ENCODE measurements around the gene TIMP3. TPM values are rescaled to one million over a fixed set of nuclear protein-coding genes. Genes with fewer than 3 reads are reported as not detected.

Gene TIMP3
- total and polyA plus RNA-seq, 2 donors (not counting 1 experiment from before 2014, with no cell fraction given), result not detected

DNA sequence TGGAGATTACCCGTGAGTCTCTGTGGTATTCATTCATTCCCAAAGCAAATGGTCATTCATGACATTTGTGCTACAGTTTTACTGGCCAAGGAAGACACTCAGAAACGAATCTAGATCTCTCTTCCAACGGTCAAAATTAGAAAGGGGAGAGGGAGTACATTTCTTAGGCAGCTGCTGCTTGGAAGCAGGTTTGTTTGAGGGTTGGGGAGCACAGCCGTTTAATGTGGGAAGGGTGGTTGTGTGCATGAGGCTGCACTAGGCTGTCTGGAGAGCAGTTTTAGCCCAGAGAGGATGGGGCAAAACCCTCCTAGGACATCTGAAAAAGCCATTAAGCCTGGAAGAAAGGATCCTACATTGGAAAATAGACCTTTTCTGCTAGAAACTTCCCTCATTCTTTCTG, 29.7 kb upstream of the TIMP3 start:
- ATAC-seq (ENCODE audit: low read depth) (no peak), DNase-seq (no peak)
- ChIA-PET POLR2A (no interaction called here), CTCF (interaction anchor here (1.2 kb wide), 1 partner anchor 25 kb away, joined by 3 read pairs; no protein-coding TSS in a partner anchor)
- Mint-ChIP-seq H3K4me1 (no peaks in the 10 kb centered on the region), H3K4me3 (no peak overlapping the region), H3K27me3 (peaks cover 6% of the 10 kb centered on the region), H3K9me3 (ENCODE audit: insufficient read depth) (peaks cover 6% of the 10 kb centered on the region), H3K27ac (no peak overlapping the region)
- H3K36me3 ChIP-seq (replicated peaks in 1 of 2; ENCODE audit: control extremely low read depth in 1 of 2, control insufficient read depth in 1 of 2, extremely low read depth in 1 of 2, insufficient read depth in 2 of 2, low read length in 1 of 2), result no peaks in the 10 kb centered on the region
- H3K9ac ChIP-seq (ENCODE audit: low read length), result no peak overlapping the region
- intact Hi-C loops (cut with micrococcal nuclease), result no loop called here
- H3K4me1 ChIP-seq (ENCODE audit: control insufficient read depth in 2 of 2, insufficient read depth in 2 of 2, low read length in 2 of 2), result no peaks in the 10 kb centered on the region
- H2AFZ ChIP-seq (ENCODE audit: insufficient read depth, low read depth, low read length, poor library complexity, severe bottlenecking), result no peak overlapping the region
- no peak overlapping the region for H3K27ac ChIP-seq (ENCODE audit: low read length in 2 of 2)
- no peaks in the 10 kb centered on the region for H3K79me2 ChIP-seq (ENCODE audit: control insufficient read depth, insufficient read depth, low read length)
- no peak overlapping the region for H3K4me3 ChIP-seq (ENCODE audit: control extremely low read depth in 1 of 5, extremely low read depth in 1 of 5, insufficient read depth in 1 of 5, low read depth in 2 of 5, low read length in 4 of 5)
- H3K27me3 ChIP-seq (replicated peaks in 1 of 4; ENCODE audit: control extremely low read depth in 1 of 4, control insufficient read depth in 3 of 4, insufficient read depth in 4 of 4, low read length in 3 of 4), result no peaks in the 10 kb centered on the region
- TF ChIP-seq EZH2 (IDR thresholded peaks at IDR 0.05; ENCODE audit: borderline replicate concordance, insufficient read depth, low read depth, low read length, poor library complexity, severe bottlenecking) (no peak), CTCF (IDR thresholded peaks at IDR 0.05) (no peak)
- WGBS (ENCODE audit: insufficient coverage), result 65% methylated on average over 3 of the region's 4 CpGs
- H3K9me3 ChIP-seq (ENCODE audit: control extremely low read depth in 1 of 3, control insufficient read depth in 2 of 3, insufficient read depth in 1 of 3, low read length in 2 of 3), result peaks cover 0 to 12% (median 0%) of the 10 kb centered on the region in 3 donors
- H3K4me2 ChIP-seq (replicated peaks; ENCODE audit: low read depth, low read length, poor library complexity, severe bottlenecking), result no peak overlapping the region
- H4K20me1 ChIP-seq (ENCODE audit: control insufficient read depth, insufficient read depth, low read length, poor library complexity, severe bottlenecking), result no peaks in the 10 kb centered on the region

- no peaks in the 10 kb centered on the region for H3K79me2 ChIP-seq (ENCODE audit: control insufficient read depth, insufficient read depth, low read length)
- no peak for DNase-seq
- Mint-ChIP-seq H3K27ac (no peak overlapping the region), H3K4me3 (no peak overlapping the region), H3K4me1 (no peaks in the 10 kb centered on the region), H3K27me3 (peaks cover 6% of the 10 kb centered on the region), H3K9me3 (ENCODE audit: insufficient read depth) (peaks cover 6% of the 10 kb centered on the region)
- H3K9ac ChIP-seq (ENCODE audit: low read length), result no peak overlapping the region
- POLR2A ChIA-PET, result no interaction called here
- no peak overlapping the region for H2AFZ ChIP-seq (ENCODE audit: insufficient read depth, low read depth, low read length, poor library complexity, severe bottlenecking)
- H3K4me2 ChIP-seq (replicated peaks; ENCODE audit: low read depth, low read length, poor library complexity, severe bottlenecking), result no peak overlapping the region
- no peaks in the 10 kb centered on the region for H4K20me1 ChIP-seq (ENCODE audit: control insufficient read depth, insufficient read depth, low read length, poor library complexity, severe bottlenecking)
- TF ChIP-seq EZH2 (IDR thresholded peaks at IDR 0.05; ENCODE audit: borderline replicate concordance, insufficient read depth, low read depth, low read length, poor library complexity, severe bottlenecking) (no peak), CTCF (IDR thresholded peaks at IDR 0.05) (no peak)
- no peak overlapping the region for H3K4me3 ChIP-seq (ENCODE audit: control extremely low read depth in 1 of 5, extremely low read depth in 1 of 5, insufficient read depth in 1 of 5, low read depth in 2 of 5, low read length in 4 of 5)
- no peak overlapping the region for H3K27ac ChIP-seq (ENCODE audit: low read length in 2 of 2)
- H3K9me3 ChIP-seq (ENCODE audit: control extremely low read depth in 1 of 3, control insufficient read depth in 2 of 3, insufficient read depth in 1 of 3, low read length in 2 of 3), result peaks cover 0 to 12% (median 0%) of the 10 kb centered on the region in 3 donors
- intact Hi-C loops (cut with micrococcal nuclease), result no loop called here
- CTCF ChIA-PET, result no interaction called here
- H3K4me1 ChIP-seq (ENCODE audit: control insufficient read depth in 2 of 2, insufficient read depth in 2 of 2, low read length in 2 of 2), result no peaks in the 10 kb centered on the region
- ATAC-seq (ENCODE audit: low read depth), result no peak
- H3K27me3 ChIP-seq (replicated peaks in 1 of 4; ENCODE audit: control extremely low read depth in 1 of 4, control insufficient read depth in 3 of 4, insufficient read depth in 4 of 4, low read length in 3 of 4), result no peaks in the 10 kb centered on the region
- no peaks in the 10 kb centered on the region for H3K36me3 ChIP-seq (replicated peaks in 1 of 2; ENCODE audit: control extremely low read depth in 1 of 2, control insufficient read depth in 1 of 2, extremely low read depth in 1 of 2, insufficient read depth in 2 of 2, low read length in 1 of 2)
- WGBS (ENCODE audit: insufficient coverage), result 89% methylated on average over 5 of the region's 6 CpGs
Observed at GRCh38 chr22:32775957-32776356, 25.5 kb upstream of the TIMP3 start.

All from B cell (primary cell).